Measurements from ENCODE around the gene P2RX4. TPM values are rescaled to one million over a fixed set of nuclear protein-coding genes. Genes with fewer than 3 reads are reported as not detected.

The P2RX4 gene
- total and polyA plus RNA-seq, 2 of the 8 experiments (the other 6 are each of a cell fraction or from before 2014, with no cell fraction given), result 9.5 to 12.2 TPM

DNA sequence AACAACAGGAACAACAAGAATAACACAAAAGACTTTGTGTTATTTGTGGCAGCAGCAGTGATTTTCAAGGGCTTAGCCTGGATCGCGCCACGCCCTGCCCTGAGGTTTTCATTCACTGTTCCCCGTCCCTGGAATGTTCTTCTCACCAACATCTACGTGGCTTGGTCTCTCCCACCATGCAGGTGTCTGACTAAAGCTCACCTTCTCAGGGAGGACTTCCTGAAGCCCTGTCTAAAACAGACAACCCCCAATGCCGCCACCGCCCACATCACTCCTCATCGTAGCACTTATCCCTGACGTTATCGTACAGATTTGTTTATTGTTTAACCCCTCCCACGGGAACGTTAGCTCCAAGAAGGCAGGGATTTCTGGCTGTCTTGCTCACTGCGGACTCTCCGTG is 40.4 kb downstream of the P2RX4 start:
- no peaks in the 10 kb centered on the region for H3K4me1 ChIP-seq (replicated peaks in 1 of 4; ENCODE audit: control insufficient read depth in 3 of 4, insufficient read depth in 4 of 4, low read length in 3 of 4)
- no peak overlapping the region for H3K56ac ChIP-seq (replicated peaks; ENCODE audit: insufficient read length, low read depth, low read length)
- H2BK15ac ChIP-seq (ENCODE audit: low read length), result no peak overlapping the region
- no peak overlapping the region for H2BK20ac ChIP-seq (ENCODE audit: low read length)
- H2BK5ac ChIP-seq (ENCODE audit: low read depth, low read length), result no peak overlapping the region
- no peak overlapping the region for H3K18ac ChIP-seq (ENCODE audit: extremely low read depth, low read length)
- peaks cover 12 to 43% (median 35%) of the 10 kb centered on the region in 4 experiments for H3K36me3 ChIP-seq (ENCODE audit: control insufficient read depth in 2 of 4, insufficient read depth in 4 of 4, low read length in 3 of 4)
- no peaks in the 10 kb centered on the region for H3K79me2 ChIP-seq (ENCODE audit: control insufficient read depth in 1 of 2, insufficient read depth in 2 of 2, low read length in 2 of 2)
- CTCF ChIA-PET (ENCODE audit: partially characterized antibody), result interaction anchor here (1.0 kb wide), 1 partner anchor 20 kb away, joined by 3 read pairs; no protein-coding TSS in a partner anchor
- no peak overlapping the region for H4K8ac ChIP-seq (ENCODE audit: extremely low read depth, insufficient read depth, low read length)
- POLR2A ChIA-PET (ENCODE audit: partially characterized antibody), result no interaction called here
- H3K23me2 ChIP-seq (ENCODE audit: low read depth, low read length), result no peaks in the 10 kb centered on the region; the same call in 1 of the 2 replicates
- H3K4me2 ChIP-seq (ENCODE audit: insufficient read depth in 1 of 2, low read depth in 2 of 2, low read length in 2 of 2), result no peak overlapping the region
- no peak overlapping the region for H3K4me3 ChIP-seq (ENCODE audit: extremely low read depth in 1 of 4, insufficient read depth in 2 of 4, low read depth in 3 of 4, low read length in 4 of 4)
- H4K20me1 ChIP-seq (replicated peaks in 1 of 2; ENCODE audit: control insufficient read depth in 1 of 2, insufficient read depth in 2 of 2, low read length in 2 of 2), result no peaks in the 10 kb centered on the region
- H3K79me1 ChIP-seq (ENCODE audit: low read depth, low read length), result no peaks in the 10 kb centered on the region
- DNase-seq (ENCODE audit: low read depth in 1 of 2, low spot score in 2 of 2) (no peak), FAIRE-seq (no peak)
- H3K9ac ChIP-seq (replicated peaks in 1 of 4; ENCODE audit: extremely low read depth in 1 of 4, low read depth in 3 of 4, low read length in 3 of 4), result no peak overlapping the region
- H2BK120ac ChIP-seq (replicated peaks; ENCODE audit: low read depth, low read length), result no peak overlapping the region
- H3K9me3 ChIP-seq (ENCODE audit: insufficient read depth in 2 of 2, low read depth in 1 of 2, low read length in 1 of 2), result no peaks in the 10 kb centered on the region
- H3K27ac ChIP-seq (ENCODE audit: low read depth, low read length), result no peak overlapping the region
- 94% methylated on average over 14 of the region's 14 CpGs; no CpG with 5 or more reads in 1 of the 2 experiments for WGBS, 2 experiments (ENCODE audit: extremely low coverage in 1 of 2, insufficient coverage in 1 of 2, insufficient read length in 1 of 2, insufficient replicate concordance in 2 of 2, low coverage in 1 of 2, low lambda C conversion rate in 2 of 2, missing lambda C conversion rate in 1 of 2)
- H3K23ac ChIP-seq (ENCODE audit: insufficient read length), result no peak overlapping the region
- no peak overlapping the region for H2BK12ac ChIP-seq (ENCODE audit: low read depth, low read length)
- H4K91ac ChIP-seq (replicated peaks; ENCODE audit: insufficient read length, low read length), result no peak overlapping the region
- no peaks in the 10 kb centered on the region for H3K27me3 ChIP-seq (replicated peaks in 1 of 4; ENCODE audit: control insufficient read depth in 3 of 4, extremely low read depth in 1 of 4, insufficient read depth in 3 of 4, low read length in 3 of 4)
- H4K5ac ChIP-seq (ENCODE audit: insufficient read length, low read depth, low read length), result no peak overlapping the region
- TF ChIP-seq JUN (IDR thresholded peaks at IDR 0.05; ENCODE audit: low read depth, low read length) (no peak), KDM5A (IDR thresholded peaks at IDR 0.05; ENCODE audit: low read length) (no peak), SIN3A (conservative IDR thresholded peaks at IDR 0.05 in 1 of 2, IDR thresholded peaks at IDR 0.05 in 1 of 2; ENCODE audit: low read depth in 1 of 2, low read length in 2 of 2) (no peak), RAD21 (IDR thresholded peaks at IDR 0.05 in 1 of 2, conservative IDR thresholded peaks at IDR 0.05 in 1 of 2; ENCODE audit: low read depth in 2 of 2, low read length in 2 of 2) (no peak), RNF2 (IDR thresholded peaks at IDR 0.05; ENCODE audit: borderline replicate concordance, low read depth, low read length, missing control alignments, poor library complexity, severe bottlenecking) (no peak), CTBP2 (IDR thresholded peaks at IDR 0.05; ENCODE audit: borderline replicate concordance, insufficient read depth, insufficient read length, low read length) (no peak), ATF2 (IDR thresholded peaks at IDR 0.05; ENCODE audit: low read length) (no peak), ZNF274 (IDR thresholded peaks at IDR 0.05; ENCODE audit: borderline replicate concordance, extremely low read depth, low read length) (no peak), TCF12 (IDR thresholded peaks at IDR 0.05; ENCODE audit: low read depth, low read length) (no peak), RBBP5 (IDR thresholded peaks at IDR 0.05; ENCODE audit: borderline replicate concordance, low read depth, low read length) (no peak)
- no peak overlapping the region for H3K4ac ChIP-seq (replicated peaks; ENCODE audit: insufficient read length, low read depth, low read length)
- H2AK5ac ChIP-seq (ENCODE audit: low read depth, low read length), result no peak overlapping the region
- H2AFZ ChIP-seq (ENCODE audit: low read length), result no peak overlapping the region
- no peak overlapping the region for H3K14ac ChIP-seq (ENCODE audit: insufficient read length)
